Measurements from ENCODE around the gene MYH3. TPM values are rescaled to one million over a fixed set of nuclear protein-coding genes. Genes with fewer than 3 reads are reported as not detected.

Gene MYH3
- total RNA-seq, 1 donor from 2014 or later: 4.9 TPM

DNA sequence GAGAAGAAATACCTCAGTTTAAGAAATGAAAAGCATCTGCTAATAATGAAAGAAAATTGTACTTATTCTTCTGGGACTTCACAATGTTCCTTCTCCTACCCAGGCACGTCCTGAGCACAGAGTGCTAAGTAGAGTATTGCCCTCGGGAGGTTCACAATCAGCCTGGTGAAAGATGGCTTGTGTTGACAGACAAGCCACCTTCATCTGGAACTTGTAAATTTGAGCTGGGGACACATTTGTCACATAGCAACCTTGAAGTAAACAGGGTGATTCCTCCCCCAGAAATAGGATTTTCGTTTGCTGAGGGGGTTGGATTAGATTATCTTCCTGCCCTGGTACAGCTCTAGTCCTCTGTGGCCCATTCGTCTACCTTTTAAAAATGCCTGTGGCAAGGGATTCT, 73.3 kb downstream of the MYH3 start:
- no peak overlapping the region for H3K4me3 ChIP-seq
- intact Hi-C loops (cut with DNase I): no loop called here
- no peaks in the 10 kb centered on the region for H3K4me1 ChIP-seq
- H3K27ac ChIP-seq: no peak overlapping the region
- no peaks in the 10 kb centered on the region for H3K36me3 ChIP-seq
- H3K9me3 ChIP-seq: no peaks in the 10 kb centered on the region
- TF ChIP-seq, protein P1, sequence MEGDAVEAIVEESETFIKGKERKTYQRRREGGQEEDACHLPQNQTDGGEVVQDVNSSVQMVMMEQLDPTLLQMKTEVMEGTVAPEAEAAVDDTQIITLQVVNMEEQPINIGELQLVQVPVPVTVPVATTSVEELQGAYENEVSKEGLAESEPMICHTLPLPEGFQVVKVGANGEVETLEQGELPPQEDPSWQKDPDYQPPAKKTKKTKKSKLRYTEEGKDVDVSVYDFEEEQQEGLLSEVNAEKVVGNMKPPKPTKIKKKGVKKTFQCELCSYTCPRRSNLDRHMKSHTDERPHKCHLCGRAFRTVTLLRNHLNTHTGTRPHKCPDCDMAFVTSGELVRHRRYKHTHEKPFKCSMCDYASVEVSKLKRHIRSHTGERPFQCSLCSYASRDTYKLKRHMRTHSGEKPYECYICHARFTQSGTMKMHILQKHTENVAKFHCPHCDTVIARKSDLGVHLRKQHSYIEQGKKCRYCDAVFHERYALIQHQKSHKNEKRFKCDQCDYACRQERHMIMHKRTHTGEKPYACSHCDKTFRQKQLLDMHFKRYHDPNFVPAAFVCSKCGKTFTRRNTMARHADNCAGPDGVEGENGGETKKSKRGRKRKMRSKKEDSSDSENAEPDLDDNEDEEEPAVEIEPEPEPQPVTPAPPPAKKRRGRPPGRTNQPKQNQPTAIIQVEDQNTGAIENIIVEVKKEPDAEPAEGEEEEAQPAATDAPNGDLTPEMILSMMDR (IDR thresholded peaks at IDR 0.05): no peak
- TF ChIP-seq POLR2AphosphoS5 (IDR thresholded peaks at IDR 0.05; ENCODE audit: insufficient read depth in 1 of 2, low read depth in 1 of 2): no peak
- no peak for TF ChIP-seq POLR2A (IDR thresholded peaks at IDR 0.05)
- H3K27me3 ChIP-seq: no peaks in the 10 kb centered on the region
- no peak for DNase-seq (ENCODE audit: extremely low spot score in 2 of 2)

DNA sequence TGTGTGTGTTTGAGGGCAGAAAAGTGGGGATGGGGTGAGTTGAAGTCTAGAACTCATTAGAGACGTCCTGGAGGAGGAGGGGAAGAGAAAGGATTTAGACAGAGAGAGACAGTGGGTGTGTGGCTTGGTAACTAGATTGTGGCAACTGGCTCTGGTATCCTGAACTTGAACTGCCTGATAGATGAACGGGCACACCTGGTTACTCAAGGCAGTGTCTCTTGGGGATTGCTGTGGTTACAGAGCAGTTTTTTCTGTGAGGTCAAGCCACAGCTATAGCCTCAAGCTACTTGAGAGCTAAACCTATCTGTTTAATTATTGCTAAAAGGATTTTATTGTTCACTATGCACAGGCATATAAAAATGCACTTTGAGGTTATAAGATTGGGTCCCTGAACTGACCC, 77.8 kb downstream of the MYH3 start:
- DNase-seq (ENCODE audit: extremely low spot score in 2 of 2): no peak
- no peak overlapping the region for H3K27ac ChIP-seq
- H3K4me1 ChIP-seq: no peaks in the 10 kb centered on the region
- intact Hi-C loops (cut with DNase I): no loop called here
- H3K36me3 ChIP-seq: no peaks in the 10 kb centered on the region
- H3K4me3 ChIP-seq: no peak overlapping the region
- TF ChIP-seq, protein P1 (IDR thresholded peaks at IDR 0.05): no peak
- TF ChIP-seq POLR2A (IDR thresholded peaks at IDR 0.05): no peak
- TF ChIP-seq POLR2AphosphoS5 (IDR thresholded peaks at IDR 0.05; ENCODE audit: insufficient read depth in 1 of 2, low read depth in 1 of 2): no peak
- no peaks in the 10 kb centered on the region for H3K9me3 ChIP-seq
- H3K27me3 ChIP-seq: no peaks in the 10 kb centered on the region

Other genes with a start within 250 kb of the MYH3 start
- not detected for gene MYH8, start 235.4 kb downstream of the MYH3 start, total RNA-seq
- not detected for gene MYH4, start 187.8 kb downstream of the MYH3 start, total RNA-seq
- gene MYH1, start 138.8 kb downstream of the MYH3 start, total RNA-seq: not detected
- not detected for gene MYH2, start 107.7 kb downstream of the MYH3 start, total RNA-seq
- 38.8 TPM for gene SCO1, start 40.2 kb upstream of the MYH3 start, total RNA-seq
- gene ADPRM, start 40.3 kb upstream of the MYH3 start, total RNA-seq: 18.7 TPM
- 10.3 TPM for gene TMEM220, start 72.7 kb upstream of the MYH3 start, total RNA-seq
- 1.2 TPM for gene TMEM238L, start 146.8 kb upstream of the MYH3 start, total RNA-seq
- gene PIRT, start 180.8 kb upstream of the MYH3 start, total RNA-seq: 6.4 TPM